Upper lobe of right lung (tissue), 1 donor: Measurements from ENCODE around the gene SCUBE1. TPM values are rescaled to one million over a fixed set of nuclear protein-coding genes. Genes with fewer than 3 reads are reported as not detected.

Source experiments
- ATAC-seq: fragments of 200-7000 bp; cut with Tn5 transposase; one replicate; pipeline ENCODE4 v1.9.1; 2020; ENCODE audit warnings: mild to moderate bottlenecking, moderate library complexity
- DNase-seq: peaks from one replicate; pipeline ENCODE4 v3.0.0-alpha.2; 2020
- H3K27ac ChIP-seq: fragments of 200-600 bp; one replicate; pipeline ENCODE4 v1.8.0; 2022
- H3K27me3 ChIP-seq: fragments of 200-600 bp; one replicate; pipeline ENCODE4 v1.8.0; 2022; ENCODE audit warnings: mild to moderate bottlenecking
- H3K36me3 ChIP-seq: fragments of 200-600 bp; one replicate; pipeline ENCODE4 v1.8.0; 2022
- H3K4me1 ChIP-seq: fragments of 200-600 bp; one replicate; pipeline ENCODE4 v1.8.0; 2022
- H3K4me3 ChIP-seq: fragments of 200-600 bp; one replicate; pipeline ENCODE4 v1.8.0; 2022; ENCODE audit warnings: mild to moderate bottlenecking
- H3K9me3 ChIP-seq: fragments of 200-600 bp; one replicate; pipeline ENCODE4 v1.8.0; 2022
- intact Hi-C: fragments of 100-400 bp; cut with DNase I; formaldehyde crosslinking; loops from one replicate; pipeline ENCODE4 v1.11.0; 2022
- total RNA-seq: library from RNA; stranded (reverse); fragmentation: NEBNext Ultra II Directional; extraction: Animal tissue kit (Norgen Biotek cat#: 25700); gene quantifications from one replicate; pipeline ENCODE4 v1.2.1, GENCODE V29; 2021
- TF ChIP-seq, protein P1 (sequence below): fragments of 200-600 bp; IDR thresholded peaks from one replicate; pipeline ENCODE4 v1.8.0; 2022; ENCODE audit warnings: antibody characterized with exemption
- donor health status: DM: no; HTN: yes; CAD: no; lungs with severe emphysema.

The SCUBE1 gene
- total RNA-seq, 1 donor from 2014 or later = 36.0 TPM

DNA sequence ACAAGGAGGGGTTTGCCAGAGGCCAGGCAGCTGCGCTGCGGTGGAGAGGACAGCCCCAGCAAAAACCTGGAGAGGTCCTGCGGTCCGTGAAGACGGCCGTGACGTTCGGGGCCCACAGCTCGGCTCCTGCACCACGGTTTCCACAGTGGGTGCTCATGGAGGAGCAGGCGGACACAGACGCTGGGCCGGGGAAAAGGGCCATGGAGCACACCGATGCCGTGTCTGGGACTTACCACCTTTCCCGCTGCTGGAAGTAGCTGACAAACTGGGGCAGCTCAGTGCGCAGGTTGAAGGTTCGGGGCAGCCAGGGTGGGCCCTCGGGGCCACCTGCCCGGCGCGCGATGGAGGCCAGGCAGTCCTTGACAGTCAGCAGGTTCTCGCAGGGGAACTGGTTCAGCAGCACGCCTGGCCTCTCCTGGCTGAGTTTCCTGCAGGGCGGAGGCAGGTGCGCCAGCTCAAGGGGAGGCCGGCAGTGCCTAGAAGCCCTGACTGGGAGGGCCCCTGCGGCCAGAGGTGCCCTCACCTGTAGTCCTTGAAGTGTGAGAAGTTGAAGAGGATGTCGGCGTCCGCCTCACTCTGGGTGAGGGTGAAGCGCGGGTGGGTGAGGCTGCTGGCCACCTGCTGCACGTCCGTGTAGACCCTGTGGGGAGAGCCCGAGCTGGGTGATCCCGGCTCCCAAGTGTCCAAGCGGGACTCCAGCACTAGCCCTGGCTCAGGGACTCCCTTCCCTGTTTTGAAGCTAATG, 169.0 kb downstream of the SCUBE1 start:
- H3K9me3 ChIP-seq = no peaks in the 10 kb centered on the region
- no peak overlapping the region for H3K27ac ChIP-seq
- H3K4me3 ChIP-seq = no peak overlapping the region
- intact Hi-C loops = no loop called here
- TF ChIP-seq, protein P1, sequence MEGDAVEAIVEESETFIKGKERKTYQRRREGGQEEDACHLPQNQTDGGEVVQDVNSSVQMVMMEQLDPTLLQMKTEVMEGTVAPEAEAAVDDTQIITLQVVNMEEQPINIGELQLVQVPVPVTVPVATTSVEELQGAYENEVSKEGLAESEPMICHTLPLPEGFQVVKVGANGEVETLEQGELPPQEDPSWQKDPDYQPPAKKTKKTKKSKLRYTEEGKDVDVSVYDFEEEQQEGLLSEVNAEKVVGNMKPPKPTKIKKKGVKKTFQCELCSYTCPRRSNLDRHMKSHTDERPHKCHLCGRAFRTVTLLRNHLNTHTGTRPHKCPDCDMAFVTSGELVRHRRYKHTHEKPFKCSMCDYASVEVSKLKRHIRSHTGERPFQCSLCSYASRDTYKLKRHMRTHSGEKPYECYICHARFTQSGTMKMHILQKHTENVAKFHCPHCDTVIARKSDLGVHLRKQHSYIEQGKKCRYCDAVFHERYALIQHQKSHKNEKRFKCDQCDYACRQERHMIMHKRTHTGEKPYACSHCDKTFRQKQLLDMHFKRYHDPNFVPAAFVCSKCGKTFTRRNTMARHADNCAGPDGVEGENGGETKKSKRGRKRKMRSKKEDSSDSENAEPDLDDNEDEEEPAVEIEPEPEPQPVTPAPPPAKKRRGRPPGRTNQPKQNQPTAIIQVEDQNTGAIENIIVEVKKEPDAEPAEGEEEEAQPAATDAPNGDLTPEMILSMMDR = no peak
- H3K36me3 ChIP-seq = peaks cover 55% of the 10 kb centered on the region
- no peaks in the 10 kb centered on the region for H3K4me1 ChIP-seq
- H3K27me3 ChIP-seq = no peaks in the 10 kb centered on the region
- ATAC-seq (no peak), DNase-seq (no peak)

DNA sequence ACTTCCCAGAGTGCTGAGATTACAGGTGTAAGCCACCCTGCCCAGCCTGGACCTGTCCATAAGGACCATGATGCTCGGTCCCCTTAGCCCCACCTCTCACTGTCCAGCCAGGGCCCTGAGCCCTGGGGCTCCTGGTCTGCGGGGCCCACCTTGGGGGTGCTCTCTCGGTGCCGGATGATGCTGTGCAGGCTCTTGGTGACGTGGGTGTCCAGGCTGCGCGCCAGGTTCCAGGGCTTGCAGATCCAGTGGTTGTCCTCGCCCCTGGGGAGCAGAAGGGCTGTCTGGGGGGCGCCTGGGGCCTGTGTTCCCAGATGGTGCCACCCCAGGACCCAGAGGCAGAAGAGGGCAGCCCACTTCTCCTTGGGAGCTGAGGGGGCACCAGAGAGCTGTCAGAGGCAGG, 169.6 kb downstream of the SCUBE1 start:
- Histone ChIP-seq H3K27me3 (no peaks in the 10 kb centered on the region), H3K27ac (no peak overlapping the region), H3K36me3 (peaks cover 52% of the 10 kb centered on the region), H3K4me3 (no peak overlapping the region), H3K9me3 (no peaks in the 10 kb centered on the region), H3K4me1 (no peaks in the 10 kb centered on the region)
- DNase-seq = no peak
- TF ChIP-seq, protein P1 = no peak
- ATAC-seq = no peak
- intact Hi-C loops = no loop called here

DNA sequence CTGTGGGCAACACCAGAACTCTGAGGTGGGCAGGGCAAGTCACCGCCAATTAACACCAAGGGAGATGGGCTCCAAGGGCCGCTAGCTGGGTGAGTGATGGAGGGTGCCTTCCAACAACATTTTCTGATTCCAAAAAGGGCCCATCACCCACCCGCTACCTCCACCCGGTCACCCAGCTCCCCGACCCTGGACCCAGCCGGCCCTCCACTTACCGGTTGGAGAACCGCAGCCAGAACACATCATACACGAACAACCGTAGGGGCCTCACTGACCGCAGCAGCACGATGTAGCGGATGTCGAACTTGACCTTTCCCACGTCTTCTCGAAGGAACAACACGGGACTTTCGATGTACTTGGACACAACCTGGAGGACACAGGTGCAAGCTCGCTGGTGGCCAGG, 171.0 kb downstream of the SCUBE1 start:
- Histone ChIP-seq H3K27me3 (no peaks in the 10 kb centered on the region), H3K4me3 (no peak overlapping the region), H3K36me3 (peaks cover 58% of the 10 kb centered on the region), H3K9me3 (no peaks in the 10 kb centered on the region), H3K27ac (no peak overlapping the region), H3K4me1 (no peaks in the 10 kb centered on the region)
- ATAC-seq = no peak
- intact Hi-C loops = no loop called here
- TF ChIP-seq, protein P1 = no peak
- DNase-seq = no peak

DNA sequence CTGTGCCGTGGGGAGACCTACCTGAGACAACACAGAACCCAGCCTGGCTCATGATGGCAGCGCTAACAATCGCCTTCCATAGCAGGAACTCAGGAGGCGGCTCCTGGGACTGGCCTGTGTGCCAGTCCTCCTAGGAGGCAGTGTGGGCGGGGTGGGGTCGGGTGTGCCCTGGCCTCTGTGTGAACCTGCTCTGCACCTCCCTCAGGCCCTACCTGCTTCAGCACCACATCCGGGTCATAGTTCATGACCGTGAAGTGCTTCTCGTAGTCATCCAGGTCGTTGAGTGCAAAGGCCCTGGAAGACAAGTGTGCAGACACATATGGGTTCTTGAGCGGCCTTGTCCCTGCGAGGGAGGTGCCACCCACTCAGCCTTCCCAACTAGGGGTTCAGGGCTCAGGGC, 171.6 kb downstream of the SCUBE1 start:
- ATAC-seq = no peak

DNA sequence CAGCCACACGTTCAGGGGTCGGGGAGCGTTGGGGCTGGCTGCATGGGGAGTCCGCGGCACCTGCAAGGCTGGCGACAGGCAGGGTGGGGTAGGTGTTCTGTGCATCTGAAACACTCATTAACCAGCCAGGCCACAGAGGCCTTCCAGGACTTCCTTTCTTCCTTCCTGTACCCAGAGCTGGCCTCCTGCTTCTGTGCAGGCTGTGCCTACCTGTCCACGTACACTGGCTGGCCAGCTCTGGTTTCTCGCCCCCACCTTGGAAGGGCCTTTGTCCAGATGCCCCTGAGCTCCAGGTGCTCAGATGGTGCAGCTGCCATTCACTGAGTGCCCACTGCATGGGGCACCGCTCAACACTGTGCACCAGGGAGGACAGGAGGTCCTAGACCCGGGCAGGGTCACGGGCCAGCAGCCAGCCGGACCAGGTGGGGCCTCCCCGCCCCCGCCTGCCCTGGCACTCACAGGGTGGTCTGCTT, 172.1 kb downstream of the SCUBE1 start:
- H3K4me3 ChIP-seq = no peak overlapping the region
- ATAC-seq = no peak
- H3K27me3 ChIP-seq = no peaks in the 10 kb centered on the region
- intact Hi-C loops = no loop called here
- no peaks in the 10 kb centered on the region for H3K4me1 ChIP-seq
- H3K9me3 ChIP-seq = no peaks in the 10 kb centered on the region
- DNase-seq = no peak
- H3K27ac ChIP-seq = no peak overlapping the region
- peaks cover 55% of the 10 kb centered on the region for H3K36me3 ChIP-seq
- TF ChIP-seq, protein P1 = no peak

More for the DNA sequence above, 171.6 kb downstream of the SCUBE1 start:
- H3K4me1 ChIP-seq = no peaks in the 10 kb centered on the region
- H3K27me3 ChIP-seq = no peaks in the 10 kb centered on the region
- no peak for DNase-seq
- intact Hi-C loops = no loop called here
- peaks cover 58% of the 10 kb centered on the region for H3K36me3 ChIP-seq
- H3K4me3 ChIP-seq = no peak overlapping the region
- TF ChIP-seq, protein P1 = no peak
- no peaks in the 10 kb centered on the region for H3K9me3 ChIP-seq
- H3K27ac ChIP-seq = no peak overlapping the region
